HG03039 (cell line): ENCODE measurements around the gene ZCCHC9.

Source experiments
- ATAC-seq: cut with Tn5 transposase; IDR thresholded peaks from one replicate; pipeline ENCODE4 v1.9.1; 2021; ENCODE audit warnings: mild to moderate bottlenecking, moderate library complexity; ENCODE audit not compliant: unreplicated experiment

The ZCCHC9 gene

GRCh38 chr5:81354093-81354492 is 52.7 kb downstream of the ZCCHC9 start:
- no peak for ATAC-seq

DNA sequence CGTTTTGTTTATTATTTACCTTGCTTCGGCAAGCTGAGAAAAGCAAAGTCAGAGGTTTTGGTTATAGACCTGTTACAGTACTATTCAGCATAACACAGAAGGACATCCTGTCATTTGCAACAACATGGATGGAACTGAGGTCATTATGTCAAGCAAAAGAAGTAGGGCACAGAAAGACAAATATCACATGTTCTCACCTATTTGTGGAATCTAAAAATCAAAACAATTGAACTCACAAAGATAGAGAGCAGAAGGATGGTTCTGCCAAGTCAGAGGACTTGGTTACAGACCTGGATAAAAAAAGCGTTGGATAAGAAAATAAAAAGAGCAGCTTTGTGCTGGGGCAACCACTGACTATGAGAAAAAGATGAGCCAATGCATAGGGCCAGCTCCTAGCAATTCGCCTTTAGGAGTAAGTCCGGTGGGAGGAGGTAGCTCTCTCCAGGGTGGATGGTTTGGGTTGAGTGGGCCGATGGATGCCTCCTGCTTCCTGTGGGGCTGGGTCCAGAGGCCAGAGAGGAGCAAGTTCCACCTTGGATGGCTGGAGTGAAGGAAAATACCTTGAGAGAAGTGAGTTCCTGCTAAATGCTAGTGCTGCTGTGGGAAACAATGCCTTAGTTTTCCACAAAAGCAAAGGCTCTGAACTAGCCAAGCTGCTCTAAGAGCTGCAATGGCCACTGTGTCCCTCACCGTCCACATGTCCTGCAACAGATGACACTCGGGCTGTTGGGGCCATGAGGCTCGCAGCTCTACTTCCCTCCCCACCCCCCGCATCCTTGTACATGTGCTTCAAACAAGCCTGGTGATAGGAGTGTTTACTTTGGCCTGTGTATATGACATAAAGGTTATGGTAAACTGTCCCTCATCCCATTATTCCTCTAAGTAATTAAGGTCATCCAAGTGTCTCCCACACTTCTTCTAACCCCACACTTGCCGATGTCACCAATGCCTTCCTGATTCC is 54.2 kb downstream of the ZCCHC9 start:
- no peak for ATAC-seq

DNA sequence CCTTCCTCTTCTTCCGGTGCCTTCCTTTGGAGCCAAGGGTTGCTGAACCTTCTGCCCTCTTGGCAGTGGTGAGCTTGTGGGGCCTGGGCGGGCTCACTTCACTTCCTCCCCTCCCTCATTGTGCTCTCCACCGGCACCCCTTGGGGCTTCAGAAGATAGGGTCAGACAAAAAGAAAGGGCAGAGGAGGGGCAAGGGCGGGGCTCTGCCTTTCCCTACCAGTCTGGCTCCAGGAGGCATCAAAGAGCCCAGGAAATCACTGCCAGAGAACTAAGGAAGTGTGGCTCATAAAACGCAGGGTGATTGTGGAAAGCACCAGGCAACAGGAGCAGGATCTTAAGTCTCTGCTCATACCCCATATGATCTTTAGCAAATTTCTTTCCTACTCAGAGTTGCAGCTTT is 57.7 kb downstream of the ZCCHC9 start:
- ATAC-seq: no peak

GRCh38 chr5:81359881-81360280 is 58.5 kb downstream of the ZCCHC9 start:
- no peak for ATAC-seq

- ATAC-seq: no peak
Measured at GRCh38 chr5:81360640-81361039, 59.3 kb downstream of the ZCCHC9 start.

DNA sequence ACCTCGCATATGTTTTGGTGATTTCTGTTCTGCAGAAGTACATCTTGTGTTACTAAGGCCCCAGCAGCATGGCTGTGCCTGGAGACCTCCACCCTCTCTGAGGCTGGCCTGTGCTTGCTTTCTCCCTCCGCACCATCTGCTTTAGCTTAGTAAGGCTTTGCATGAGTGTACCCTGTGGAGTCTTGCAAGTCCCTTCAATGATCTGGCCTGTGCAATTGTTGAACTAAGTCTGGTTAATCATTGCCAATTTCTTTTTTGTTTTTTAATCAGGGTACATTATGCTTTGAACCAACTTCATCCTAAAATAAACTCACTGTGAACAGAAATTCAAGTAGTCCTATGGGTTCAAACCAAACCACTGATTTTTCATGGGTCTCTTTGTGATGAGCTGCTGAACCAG is 60.2 kb downstream of the ZCCHC9 start:
- no peak for ATAC-seq
